ENCODE measurements around the gene C6orf47. TPM values are rescaled to one million over a fixed set of nuclear protein-coding genes. Genes with fewer than 3 reads are reported as not detected.

The C6orf47 gene
- total RNA-seq, 1 experiment from 2014 or later = 22.4 TPM

GRCh38 chr6:31708224-31708623 is 47.6 kb upstream of the C6orf47 start:
- DNase-seq (ENCODE audit: low read depth, low spot score) (no peak), ATAC-seq (no peak)
- Histone ChIP-seq H3K4me3 (ENCODE audit: low read depth in 2 of 2, low read length in 2 of 2) (no peak overlapping the region), H3K36me3 (ENCODE audit: control insufficient read depth, insufficient read depth, low read length) (no peaks in the 10 kb centered on the region), H3K4me1 (ENCODE audit: control insufficient read depth, insufficient read depth, low read length) (no peaks in the 10 kb centered on the region; the same call in 1 of the 2 replicates), H3K27ac (ENCODE audit: low read length) (no peak overlapping the region), H3K27me3 (ENCODE audit: control insufficient read depth, insufficient read depth, low read length) (no peaks in the 10 kb centered on the region), H3K9me3 (ENCODE audit: control insufficient read depth, insufficient read depth, low read depth, low read length) (no peaks in the 10 kb centered on the region)
- POLR2A ChIA-PET = no interaction called here
- TF ChIP-seq SIN3A (IDR thresholded peaks at IDR 0.05; ENCODE audit: borderline replicate concordance, insufficient read depth, low read depth, low read length) = no peak
- no peak for TF ChIP-seq TCF7L2 (IDR thresholded peaks at IDR 0.05; ENCODE audit: low read depth, low read length)
- TF ChIP-seq REST (IDR thresholded peaks at IDR 0.05; ENCODE audit: insufficient read depth in 1 of 2, low read depth in 2 of 2, low read length in 1 of 2) = no peak
- TF ChIP-seq, protein P1, sequence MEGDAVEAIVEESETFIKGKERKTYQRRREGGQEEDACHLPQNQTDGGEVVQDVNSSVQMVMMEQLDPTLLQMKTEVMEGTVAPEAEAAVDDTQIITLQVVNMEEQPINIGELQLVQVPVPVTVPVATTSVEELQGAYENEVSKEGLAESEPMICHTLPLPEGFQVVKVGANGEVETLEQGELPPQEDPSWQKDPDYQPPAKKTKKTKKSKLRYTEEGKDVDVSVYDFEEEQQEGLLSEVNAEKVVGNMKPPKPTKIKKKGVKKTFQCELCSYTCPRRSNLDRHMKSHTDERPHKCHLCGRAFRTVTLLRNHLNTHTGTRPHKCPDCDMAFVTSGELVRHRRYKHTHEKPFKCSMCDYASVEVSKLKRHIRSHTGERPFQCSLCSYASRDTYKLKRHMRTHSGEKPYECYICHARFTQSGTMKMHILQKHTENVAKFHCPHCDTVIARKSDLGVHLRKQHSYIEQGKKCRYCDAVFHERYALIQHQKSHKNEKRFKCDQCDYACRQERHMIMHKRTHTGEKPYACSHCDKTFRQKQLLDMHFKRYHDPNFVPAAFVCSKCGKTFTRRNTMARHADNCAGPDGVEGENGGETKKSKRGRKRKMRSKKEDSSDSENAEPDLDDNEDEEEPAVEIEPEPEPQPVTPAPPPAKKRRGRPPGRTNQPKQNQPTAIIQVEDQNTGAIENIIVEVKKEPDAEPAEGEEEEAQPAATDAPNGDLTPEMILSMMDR (IDR thresholded peaks at IDR 0.05) = no peak
- TF ChIP-seq POLR2AphosphoS5 (IDR thresholded peaks at IDR 0.05; ENCODE audit: low read depth, low read length) = no peak
- CTCF ChIA-PET = no interaction called here
- in situ Hi-C loops (cut with HindIII; ENCODE audit: low pct_unique_long_range_greater_than_20kb, low sequenced_read_pairs) = no loop called here
- intact Hi-C loops (cut with micrococcal nuclease; ENCODE audit: unreplicated experiment) = no loop called here
- no TSS peak for BruUV-seq (replicated peaks)

DNA sequence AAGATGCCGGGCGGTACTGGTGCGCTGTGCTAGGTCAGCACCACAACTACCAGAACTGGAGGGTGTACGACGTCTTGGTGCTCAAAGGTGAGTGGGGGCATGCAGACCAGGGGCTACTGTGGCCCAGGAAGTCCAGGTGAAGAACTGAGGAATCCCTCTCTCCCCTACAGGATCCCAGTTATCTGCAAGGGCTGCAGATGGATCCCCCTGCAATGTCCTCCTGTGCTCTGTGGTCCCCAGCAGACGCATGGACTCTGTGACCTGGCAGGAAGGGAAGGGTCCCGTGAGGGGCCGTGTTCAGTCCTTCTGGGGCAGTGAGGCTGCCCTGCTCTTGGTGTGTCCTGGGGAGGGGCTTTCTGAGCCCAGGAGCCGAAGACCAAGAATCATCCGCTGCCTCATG is 47.1 kb upstream of the C6orf47 start:
- Histone ChIP-seq H3K4me1 (ENCODE audit: control insufficient read depth, insufficient read depth, low read length) (no peaks in the 10 kb centered on the region; the same call in 1 of the 2 replicates), H3K27me3 (ENCODE audit: control insufficient read depth, insufficient read depth, low read length) (no peaks in the 10 kb centered on the region), H3K27ac (ENCODE audit: low read length) (no peak overlapping the region), H3K36me3 (ENCODE audit: control insufficient read depth, insufficient read depth, low read length) (peaks cover 2% of the 10 kb centered on the region; the same call in 1 of the 2 replicates), H3K9me3 (ENCODE audit: control insufficient read depth, insufficient read depth, low read depth, low read length) (no peaks in the 10 kb centered on the region), H3K4me3 (ENCODE audit: low read depth in 2 of 2, low read length in 2 of 2) (no peak overlapping the region)
- ChIA-PET POLR2A (no interaction called here), CTCF (no interaction called here)
- no peak for ATAC-seq
- in situ Hi-C loops (cut with HindIII; ENCODE audit: low pct_unique_long_range_greater_than_20kb, low sequenced_read_pairs) (no loop called here), intact Hi-C loops (cut with micrococcal nuclease; ENCODE audit: unreplicated experiment) (no loop called here)
- TF ChIP-seq TCF7L2 (IDR thresholded peaks at IDR 0.05; ENCODE audit: low read depth, low read length) (no peak), REST (IDR thresholded peaks at IDR 0.05; ENCODE audit: insufficient read depth in 1 of 2, low read depth in 2 of 2, low read length in 1 of 2) (no peak), POLR2AphosphoS5 (IDR thresholded peaks at IDR 0.05; ENCODE audit: low read depth, low read length) (no peak), SIN3A (IDR thresholded peaks at IDR 0.05; ENCODE audit: borderline replicate concordance, insufficient read depth, low read depth, low read length) (no peak)
- TF ChIP-seq, protein P1 (IDR thresholded peaks at IDR 0.05) = no peak
- DNase-seq (ENCODE audit: low read depth, low spot score) = no peak
- no TSS peak for BruUV-seq (replicated peaks)

Measured in Panc1 (cell line).